Gastroesophageal sphincter (tissue), 3 donors: ENCODE measurements around the gene MFSD2A.
"Not testable (repeated sequence)": the region's sequence is repeated elsewhere in the genome, so short reads cannot be mapped to it uniquely, and the experiment has no call there.

Experiments used
- CTCF ChIP-seq, 4 experiments: fragments of 200-600 bp in 2 of 4; fragments of 450-650 bp in 2 of 4; sonication (generic) in 1 of 4; IDR thresholded peaks; one replicate each; pipeline ENCODE4 v1.5.1; 2017 to 2019; ENCODE audit warnings: antibody characterized with exemption in 4 of 4, mild to moderate bottlenecking in 2 of 4, moderate library complexity in 2 of 4
- EP300 ChIP-seq: sonication (generic); formaldehyde crosslinking; IDR thresholded peaks from one replicate; pipeline ENCODE4 v1.6.1; 2017; ENCODE audit warnings: antibody characterized with exemption, mild to moderate bottlenecking
- POLR2A ChIP-seq, 2 donors: fragments of 450-650 bp; IDR thresholded peaks; one replicate each; pipeline ENCODE4 v1.6.1; 2017; ENCODE audit warnings: antibody characterized with exemption in 2 of 2, mild to moderate bottlenecking in 2 of 2, moderate library complexity in 1 of 2
- POLR2AphosphoS5 ChIP-seq: sonication (generic); formaldehyde crosslinking; IDR thresholded peaks from one replicate; pipeline ENCODE4 v1.6.1; 2017; ENCODE audit warnings: antibody characterized with exemption

- TF ChIP-seq POLR2A (IDR thresholded peaks at IDR 0.05); CTCF (IDR thresholded peaks at IDR 0.05); POLR2AphosphoS5; EP300: not testable (repeated sequence)
Measured at GRCh38 chr1:39984480-39984879, 29.5 kb downstream of the MFSD2A start.
